Ovary (tissue), 9 donors: ENCODE measurements around the gene TUBA1A. TPM values are rescaled to one million over a fixed set of nuclear protein-coding genes. Genes with fewer than 3 reads are reported as not detected.
A peak's percentile ranks its signal among the peaks of the same experiment; 100 is the strongest.

Source experiments
- DNase-seq, 5 donors: peaks; one replicate each; pipeline ENCODE4 v3.0.0-alpha.2; 2019 to 2020
- H3K27ac ChIP-seq, 2 donors: fragments of 200-600 bp; one replicate each; pipeline versions ENCODE4 v1.5.1 to v1.8.0; 2019 to 2022
- H3K27me3 ChIP-seq: fragments of 200-600 bp; one replicate; pipeline ENCODE4 v1.8.0; 2022
- H3K36me3 ChIP-seq: fragments of 200-600 bp; sonication (generic); one replicate; pipeline ENCODE4 v1.5.1; 2019
- H3K4me1 ChIP-seq: one replicate; pipeline ENCODE4 v1.8.1; 2013; ENCODE audit warnings: mild to moderate bottlenecking, moderate library complexity; ENCODE audit not compliant: insufficient read depth
- H3K4me3 ChIP-seq: fragments of 200-600 bp; sonication (generic); one replicate; pipeline ENCODE4 v1.5.1; 2017
- H3K9me3 ChIP-seq, 2 donors: fragments of 200-600 bp in 1 of 2; sonication (generic) in 1 of 2; one replicate each; pipeline versions ENCODE4 v1.5.1 to v1.8.1; 2013 to 2019; ENCODE audit warnings: mild to moderate bottlenecking in 1 of 2, moderate library complexity in 1 of 2
- EP300 ChIP-seq: sonication (generic); formaldehyde crosslinking; IDR thresholded peaks from one replicate; pipeline ENCODE4 v1.6.1; 2017; ENCODE audit warnings: antibody characterized with exemption
- POLR2A ChIP-seq: fragments of 450-650 bp; IDR thresholded peaks from one replicate; pipeline ENCODE4 v1.6.1; 2017; ENCODE audit warnings: antibody characterized with exemption, mild to moderate bottlenecking, moderate library complexity
- WGBS, 3 donors: extraction: QIAGEN DNeasy Blood & Tissue Kit in 1 of 3; methylation state at CpG; one replicate each; pipeline versions ENCODE4 v1.1.5 to v1.1.7; 2013 to 2017; 5-methylcytosine and 5-hydroxymethylcytosine counted together
- intact Hi-C, 4 donors: fragments of 100-400 bp; cut with DNase I; formaldehyde crosslinking; loops; one replicate each; pipeline versions ENCODE4 v1.11.0 to v1.15.1; 2022 to 2023
- polyA plus RNA-seq, 2 donors: library from polyadenylated mRNA; stranded (reverse); fragments of 200-250 nt in 1 of 2; fragments of 350-450 nt in 1 of 2; fragmentation: Illumina TruSeq in 1 of 2; extraction: RNeasy Lipid Tissue Mini Kit (QIAGEN cat#74804) in 1 of 2; gene quantifications; one replicate each; pipeline ENCODE4 v1.2.3, GENCODE V29; 2013 to 2014
- total RNA-seq, 7 donors: library from RNA; depleted of rRNA in 2 of 7; stranded (reverse); fragments of >200 nt in 2 of 7; fragmentation: NEBNext Ultra II Directional in 3 of 7; extraction: Animal tissue kit (Norgen Biotek cat#: 25700) in 3 of 7; gene quantifications; one replicate each; pipeline versions ENCODE4 v1.1.0 to v1.2.4, GENCODE V29; 2016 to 2023
- TF ChIP-seq, protein P1 (sequence below), 3 donors: fragments of 450-650 bp in 2 of 3; fragments of 200-600 bp in 1 of 3; IDR thresholded peaks; one replicate each; pipeline versions ENCODE4 v1.5.1 to v1.8.0; 2016 to 2022; ENCODE audit warnings: antibody characterized with exemption in 3 of 3, mild to moderate bottlenecking in 1 of 3
- donor health status: DM: no; HTN: no; CAD: no; lungs with moderate emphysema.
- donor health status: DM: no; HTN: no; CAD: no.
- donor health status: Bipolar disorder and iron deficiency.
- donor health status: DM: yes; HTN: yes; CAD: no.
- donor health status: DM: no; HTN: no; CAD: no.
- donor health status: DM: yes; HTN: yes; CAD: no.

Gene TUBA1A
- total and polyA plus RNA-seq, 9 donors, result 140 to 535 (median 195) TPM

DNA sequence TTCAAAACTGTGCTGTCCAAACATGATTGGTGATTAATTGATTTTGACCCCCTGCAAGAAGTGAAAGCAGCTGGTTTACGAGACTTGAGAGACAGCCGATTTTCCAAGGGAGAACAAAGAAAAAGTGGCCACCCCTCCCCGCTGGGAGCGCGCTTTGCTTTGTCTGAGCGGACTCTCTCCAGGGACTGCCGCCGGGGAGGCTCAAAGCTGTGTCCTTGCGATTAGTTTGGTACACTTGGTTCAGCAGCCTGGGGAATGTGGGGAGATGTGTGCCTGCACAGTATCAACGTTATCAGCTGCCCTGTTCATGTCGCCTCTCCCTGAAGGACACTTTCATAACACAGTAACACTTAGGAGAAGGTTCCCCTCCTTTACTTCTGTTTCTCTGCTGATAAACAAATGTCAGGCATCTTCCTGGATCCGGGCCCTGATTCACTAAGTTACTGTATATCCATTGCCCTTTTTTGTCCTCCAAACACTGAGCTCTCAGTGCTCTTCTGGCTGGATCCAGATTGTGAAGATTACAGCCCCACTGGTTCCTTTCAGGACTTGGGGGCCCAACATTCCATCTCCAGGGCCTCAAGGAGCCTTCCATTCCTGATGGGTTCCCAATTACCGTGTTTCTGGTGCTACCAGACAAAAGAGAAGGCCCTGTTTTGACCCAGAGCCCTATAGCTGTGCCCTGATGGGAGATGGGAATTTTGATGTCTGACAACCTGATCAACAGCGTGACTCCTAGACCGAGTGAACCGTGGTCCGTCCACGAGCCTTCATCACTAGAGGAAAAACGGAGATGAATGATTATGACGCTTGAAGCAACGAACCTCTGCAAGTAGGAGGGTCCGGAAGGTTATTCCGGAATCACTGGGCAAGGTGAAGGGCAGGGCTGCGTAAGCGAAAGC, 44.3 kb upstream of the TUBA1A start:
- no peaks in the 10 kb centered on the region for H3K36me3 ChIP-seq
- 52 to 56% (median 55%) methylated on average over 25 of the region's 25 CpGs for WGBS, 3 donors
- peaks cover 1% of the 10 kb centered on the region for H3K4me1 ChIP-seq
- H3K27me3 ChIP-seq, result no peaks in the 10 kb centered on the region
- peak; percentile 60 to 75 (median 63) for DNase-seq
- peak overlapping the region; percentile 81 to 95 for H3K27ac ChIP-seq
- H3K9me3 ChIP-seq, result no peaks in the 10 kb centered on the region
- TF ChIP-seq POLR2A, result no peak
- TF ChIP-seq, protein P1, sequence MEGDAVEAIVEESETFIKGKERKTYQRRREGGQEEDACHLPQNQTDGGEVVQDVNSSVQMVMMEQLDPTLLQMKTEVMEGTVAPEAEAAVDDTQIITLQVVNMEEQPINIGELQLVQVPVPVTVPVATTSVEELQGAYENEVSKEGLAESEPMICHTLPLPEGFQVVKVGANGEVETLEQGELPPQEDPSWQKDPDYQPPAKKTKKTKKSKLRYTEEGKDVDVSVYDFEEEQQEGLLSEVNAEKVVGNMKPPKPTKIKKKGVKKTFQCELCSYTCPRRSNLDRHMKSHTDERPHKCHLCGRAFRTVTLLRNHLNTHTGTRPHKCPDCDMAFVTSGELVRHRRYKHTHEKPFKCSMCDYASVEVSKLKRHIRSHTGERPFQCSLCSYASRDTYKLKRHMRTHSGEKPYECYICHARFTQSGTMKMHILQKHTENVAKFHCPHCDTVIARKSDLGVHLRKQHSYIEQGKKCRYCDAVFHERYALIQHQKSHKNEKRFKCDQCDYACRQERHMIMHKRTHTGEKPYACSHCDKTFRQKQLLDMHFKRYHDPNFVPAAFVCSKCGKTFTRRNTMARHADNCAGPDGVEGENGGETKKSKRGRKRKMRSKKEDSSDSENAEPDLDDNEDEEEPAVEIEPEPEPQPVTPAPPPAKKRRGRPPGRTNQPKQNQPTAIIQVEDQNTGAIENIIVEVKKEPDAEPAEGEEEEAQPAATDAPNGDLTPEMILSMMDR (IDR thresholded peaks at IDR 0.05), result peak in 1 of 3 donors; percentile 26
- TF ChIP-seq EP300, result no peak
- intact Hi-C loops, result loop anchor here (5.0 to 10.0 kb wide), 5 partner anchors 41 to 168 kb away; partner anchors contain the start of genes DHH (in 2 of the 4), KMT2D (in 1 of the 4), RHEBL1 (in 1 of the 4) and TUBA1A (in 1 of the 4)
- H3K4me3 ChIP-seq, result no peak overlapping the region

DNA sequence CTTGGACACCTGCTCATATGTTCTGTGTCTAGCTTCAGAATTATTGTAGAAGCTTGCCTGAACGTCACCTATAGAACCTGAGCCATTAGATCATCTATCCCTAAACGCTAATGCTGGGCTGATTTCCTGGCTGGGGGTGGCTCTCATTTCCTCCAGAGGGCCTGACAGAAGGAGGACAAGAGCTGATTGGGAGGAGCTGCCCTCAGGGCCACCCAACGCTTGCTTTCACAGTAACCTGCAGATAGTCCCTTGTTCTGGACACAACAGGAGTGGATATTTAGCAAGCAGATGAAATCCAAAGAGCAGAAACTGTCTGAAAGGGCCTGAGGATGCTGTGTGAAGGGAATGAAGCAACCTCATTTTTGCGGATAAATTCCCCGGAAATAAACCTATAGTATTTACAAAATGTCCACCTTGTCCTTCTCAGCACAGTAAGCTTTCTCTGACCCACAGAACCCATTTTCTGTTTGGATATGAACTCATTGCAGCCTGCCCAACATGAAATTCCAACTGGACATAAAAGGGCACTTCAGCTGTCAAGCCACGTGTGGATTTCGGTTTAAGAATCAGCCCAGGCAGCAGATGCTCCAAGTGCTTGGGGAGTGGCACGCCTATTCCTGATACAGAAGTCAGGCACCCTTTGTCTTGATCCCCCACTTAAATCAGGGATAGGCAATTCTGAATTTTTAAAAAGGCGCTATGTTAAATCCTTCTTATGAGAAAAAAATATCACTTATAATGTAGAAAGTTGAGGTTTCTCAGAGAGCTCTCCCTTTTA, 43.2 kb upstream of the TUBA1A start:
- Histone ChIP-seq H3K4me3 (no peak overlapping the region), H3K27ac (peak overlapping the region in 1 of 2 donors; percentile 81), H3K27me3 (no peaks in the 10 kb centered on the region), H3K4me1 (peaks cover 1% of the 10 kb centered on the region), H3K9me3 (no peaks in the 10 kb centered on the region), H3K36me3 (no peaks in the 10 kb centered on the region)
- intact Hi-C loops, result loop anchor here (5.0 to 10.0 kb wide), 5 partner anchors 40 to 167 kb away; partner anchors contain the start of genes DHH (in 2 of the 4), KMT2D (in 1 of the 4), RHEBL1 (in 1 of the 4) and TUBA1A (in 1 of the 4)
- WGBS, 3 donors, result 53 to 60% (median 60%) methylated on average over 9 of the region's 9 CpGs
- no peak for DNase-seq
- TF ChIP-seq EP300 (no peak), POLR2A (no peak)
- TF ChIP-seq, protein P1 (IDR thresholded peaks at IDR 0.05), result no peak

DNA sequence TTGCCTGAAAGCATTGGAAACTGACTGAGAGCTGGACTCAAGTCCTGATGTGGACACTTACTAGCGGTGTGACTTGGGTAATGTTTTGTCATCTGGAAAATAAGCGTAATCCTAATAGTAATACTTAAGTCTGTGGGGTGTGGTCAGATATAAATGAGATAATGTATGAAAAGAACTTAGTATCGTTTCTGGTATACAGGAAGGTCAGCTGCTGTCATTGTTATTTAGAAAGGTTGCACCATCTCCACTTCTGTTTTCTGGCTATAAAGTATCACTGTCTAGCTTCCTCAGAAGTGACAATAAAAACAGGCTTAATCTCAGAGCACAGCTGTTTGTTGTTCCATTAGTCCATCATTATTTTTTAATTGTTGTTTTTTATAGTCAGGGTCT, 41.9 kb upstream of the TUBA1A start:
- peaks cover 1% of the 10 kb centered on the region for H3K4me1 ChIP-seq
- H3K27ac ChIP-seq, result no peak overlapping the region

More for the DNA sequence above, 41.9 kb upstream of the TUBA1A start:
- H3K36me3 ChIP-seq, result no peaks in the 10 kb centered on the region
- no peaks in the 10 kb centered on the region for H3K27me3 ChIP-seq
- 78 to 84% (median 81%) methylated on average over 3 of the region's 3 CpGs for WGBS, 3 donors
- no peak overlapping the region for H3K4me3 ChIP-seq
- no peaks in the 10 kb centered on the region for H3K9me3 ChIP-seq
- DNase-seq, result no peak
- no peak for TF ChIP-seq POLR2A
- no peak for TF ChIP-seq EP300
- TF ChIP-seq, protein P1 (IDR thresholded peaks at IDR 0.05), result no peak
- intact Hi-C loops, result loop anchor here (5.0 to 10.0 kb wide), 5 partner anchors 38 to 166 kb away; partner anchors contain the start of genes DHH (in 2 of the 4), KMT2D (in 1 of the 4), RHEBL1 (in 1 of the 4) and TUBA1A (in 1 of the 4)
